ENCODE measurements around the gene CRYBB3.

GRCh38 chr22:25213221-25213620 lies 13.6 kb downstream of the CRYBB3 start:
- TF ChIP-seq CTCF (IDR thresholded peaks at IDR 0.05) (no peak), POLR2A (IDR thresholded peaks at IDR 0.05) (no peak)

Measured in lower leg skin (tissue), 3 donors.